ENCODE data around the gene KRT36.

KRT36 gene

GRCh38 chr17:41504246-41504977 is 14.7 kb upstream of the KRT36 start:
- no peak for DNase-seq (ENCODE audit: insufficient read length, low spot score)
- FAIRE-seq = no peak
- TF ChIP-seq POLR2A (IDR thresholded peaks at IDR 0.05; ENCODE audit: low read depth, low read length) = no peak
- TF ChIP-seq POU2F2 (IDR thresholded peaks at IDR 0.05; ENCODE audit: low read depth, low read length) = no peak
- no peak for TF ChIP-seq TAF1 (IDR thresholded peaks at IDR 0.05; ENCODE audit: low read depth, low read length)
- TF ChIP-seq PAX5 (IDR thresholded peaks at IDR 0.05; ENCODE audit: insufficient read depth, low read length, severe bottlenecking) = no peak
- no peak for TF ChIP-seq POLR2AphosphoS5 (IDR thresholded peaks at IDR 0.05; ENCODE audit: low read depth, low read length)
- no peak for TF ChIP-seq SPI1 (IDR thresholded peaks at IDR 0.05; ENCODE audit: low read depth, low read length)

- FAIRE-seq = no peak
- DNase-seq (ENCODE audit: insufficient read length, low spot score) = no peak
- no peak for TF ChIP-seq POLR2AphosphoS5 (IDR thresholded peaks at IDR 0.05; ENCODE audit: low read depth, low read length)
- TF ChIP-seq POLR2A (IDR thresholded peaks at IDR 0.05; ENCODE audit: low read depth, low read length) = no peak
- TF ChIP-seq POU2F2 (IDR thresholded peaks at IDR 0.05; ENCODE audit: low read depth, low read length) = no peak
- no peak for TF ChIP-seq PAX5 (IDR thresholded peaks at IDR 0.05; ENCODE audit: insufficient read depth, low read length, severe bottlenecking)
- TF ChIP-seq TAF1 (IDR thresholded peaks at IDR 0.05; ENCODE audit: low read depth, low read length) = no peak
- no peak for TF ChIP-seq SPI1 (IDR thresholded peaks at IDR 0.05; ENCODE audit: low read depth, low read length)
Observed at GRCh38 chr17:41503202-41503601, 13.5 kb upstream of the KRT36 start.

GRCh38 chr17:41500131-41500911 is 10.6 kb upstream of the KRT36 start:
- DNase-seq (ENCODE audit: insufficient read length, low spot score) = no peak
- FAIRE-seq = no peak
- TF ChIP-seq POU2F2 (IDR thresholded peaks at IDR 0.05; ENCODE audit: low read depth, low read length) = no peak

- FAIRE-seq (no peak), DNase-seq (ENCODE audit: insufficient read length, low spot score) (no peak)
- TF ChIP-seq POLR2AphosphoS5 (IDR thresholded peaks at IDR 0.05; ENCODE audit: low read depth, low read length) = no peak
- TF ChIP-seq PAX5 (IDR thresholded peaks at IDR 0.05; ENCODE audit: insufficient read depth, low read length, severe bottlenecking) = no peak
- TF ChIP-seq POU2F2 (IDR thresholded peaks at IDR 0.05; ENCODE audit: low read depth, low read length) = no peak
- TF ChIP-seq TAF1 (IDR thresholded peaks at IDR 0.05; ENCODE audit: low read depth, low read length) = no peak
- TF ChIP-seq SPI1 (IDR thresholded peaks at IDR 0.05; ENCODE audit: low read depth, low read length) = no peak
- TF ChIP-seq POLR2A (IDR thresholded peaks at IDR 0.05; ENCODE audit: low read depth, low read length) = no peak
Observed at GRCh38 chr17:41499714-41500113, 10.0 kb upstream of the KRT36 start.

GRCh38 chr17:41498276-41498675 is 8.6 kb upstream of the KRT36 start:
- no peak for TF ChIP-seq POU2F2 (IDR thresholded peaks at IDR 0.05; ENCODE audit: low read depth, low read length)
- no peak for TF ChIP-seq POLR2A (IDR thresholded peaks at IDR 0.05; ENCODE audit: low read depth, low read length)
- no peak for TF ChIP-seq PAX5 (IDR thresholded peaks at IDR 0.05; ENCODE audit: insufficient read depth, low read length, severe bottlenecking)
- TF ChIP-seq POLR2AphosphoS5 (IDR thresholded peaks at IDR 0.05; ENCODE audit: low read depth, low read length) = no peak
- TF ChIP-seq TAF1 (IDR thresholded peaks at IDR 0.05; ENCODE audit: low read depth, low read length) = no peak
- TF ChIP-seq SPI1 (IDR thresholded peaks at IDR 0.05; ENCODE audit: low read depth, low read length) = no peak
- no peak for FAIRE-seq

GRCh38 chr17:41496803-41497484 is 7.2 kb upstream of the KRT36 start:
- DNase-seq (ENCODE audit: insufficient read length, low spot score) (peak; percentile 66), FAIRE-seq (peak; percentile 56)
- TF ChIP-seq TAF1 (IDR thresholded peaks at IDR 0.05; ENCODE audit: low read depth, low read length) (no peak), SPI1 (IDR thresholded peaks at IDR 0.05; ENCODE audit: low read depth, low read length) (no peak), POLR2AphosphoS5 (IDR thresholded peaks at IDR 0.05; ENCODE audit: low read depth, low read length) (no peak), PAX5 (IDR thresholded peaks at IDR 0.05; ENCODE audit: insufficient read depth, low read length, severe bottlenecking) (no peak), POLR2A (IDR thresholded peaks at IDR 0.05; ENCODE audit: low read depth, low read length) (no peak), POU2F2 (IDR thresholded peaks at IDR 0.05; ENCODE audit: low read depth, low read length) (no peak)

More at GRCh38 chr17:41498276-41498675, 8.6 kb upstream of the KRT36 start:
- DNase-seq (ENCODE audit: insufficient read length, low spot score) = no peak

GRCh38 chr17:41494524-41494923 is 4.8 kb upstream of the KRT36 start:
- FAIRE-seq (no peak), DNase-seq (ENCODE audit: insufficient read length, low spot score) (no peak)
- TF ChIP-seq SPI1 (IDR thresholded peaks at IDR 0.05; ENCODE audit: low read depth, low read length) (no peak), PAX5 (IDR thresholded peaks at IDR 0.05; ENCODE audit: insufficient read depth, low read length, severe bottlenecking) (no peak), TAF1 (IDR thresholded peaks at IDR 0.05; ENCODE audit: low read depth, low read length) (no peak), POLR2A (IDR thresholded peaks at IDR 0.05; ENCODE audit: low read depth, low read length) (no peak), POLR2AphosphoS5 (IDR thresholded peaks at IDR 0.05; ENCODE audit: low read depth, low read length) (no peak), POU2F2 (IDR thresholded peaks at IDR 0.05; ENCODE audit: low read depth, low read length) (no peak)

- DNase-seq (ENCODE audit: insufficient read length, low spot score) = no peak
- TF ChIP-seq PAX5 (IDR thresholded peaks at IDR 0.05; ENCODE audit: insufficient read depth, low read length, severe bottlenecking) (no peak), TAF1 (IDR thresholded peaks at IDR 0.05; ENCODE audit: low read depth, low read length) (no peak), POLR2A (IDR thresholded peaks at IDR 0.05; ENCODE audit: low read depth, low read length) (no peak), POU2F2 (IDR thresholded peaks at IDR 0.05; ENCODE audit: low read depth, low read length) (no peak), POLR2AphosphoS5 (IDR thresholded peaks at IDR 0.05; ENCODE audit: low read depth, low read length) (no peak), SPI1 (IDR thresholded peaks at IDR 0.05; ENCODE audit: low read depth, low read length) (no peak)
- no peak for FAIRE-seq
Observed at GRCh38 chr17:41492771-41493170, 3.1 kb upstream of the KRT36 start.

- no peak for DNase-seq (ENCODE audit: insufficient read length, low spot score)
- TF ChIP-seq TAF1 (IDR thresholded peaks at IDR 0.05; ENCODE audit: low read depth, low read length) = no peak
- TF ChIP-seq POLR2A (IDR thresholded peaks at IDR 0.05; ENCODE audit: low read depth, low read length) = no peak
- TF ChIP-seq POLR2AphosphoS5 (IDR thresholded peaks at IDR 0.05; ENCODE audit: low read depth, low read length) = no peak
- no peak for TF ChIP-seq SPI1 (IDR thresholded peaks at IDR 0.05; ENCODE audit: low read depth, low read length)
- TF ChIP-seq POU2F2 (IDR thresholded peaks at IDR 0.05; ENCODE audit: low read depth, low read length) = no peak
- no peak for TF ChIP-seq PAX5 (IDR thresholded peaks at IDR 0.05; ENCODE audit: insufficient read depth, low read length, severe bottlenecking)
- no peak for FAIRE-seq
Observed at GRCh38 chr17:41492351-41492750, 2.6 kb upstream of the KRT36 start.

Measured in GM12891 (cell line).